Panc1 (cell line): Measurements from ENCODE around the gene USP24. TPM values are rescaled to one million over a fixed set of nuclear protein-coding genes. Genes with fewer than 3 reads are reported as not detected.

Source experiments
- ATAC-seq: fragments of 200-7000 bp; cut with Tn5 transposase; 2 replicates; pipeline ENCODE4 v1.9.1; 2020; ENCODE audit warnings: mild to moderate bottlenecking, moderate library complexity
- BruUV-seq: library from RNA; stranded (reverse); fragments of 400-500 nt; replicated peaks from 2 replicates; lab custom pipeline; 2021; lab: Mats Ljungman, UMichigan
- CTCF ChIA-PET: fragments of 300-600 bp; sonication (Branson Sonifier 250); formaldehyde crosslinking; loops from one replicate; lab custom pipeline; 2022; ENCODE audit warnings: antibody characterized with exemption; lab: Charles Lee
- POLR2A ChIA-PET: fragments of 300-600 bp; sonication (Branson Sonifier 250); formaldehyde crosslinking; loops from one replicate; lab custom pipeline; 2022; ENCODE audit warnings: antibody characterized with exemption; lab: Charles Lee
- DNase-seq: peaks from one replicate; pipeline ENCODE4 v3.0.0-alpha.2; 2010; ENCODE audit warnings: low read depth, low spot score
- H3K27ac ChIP-seq: 2 replicates; pipeline ENCODE4 v1.5.1; 2011; ENCODE audit warnings: mild to moderate bottlenecking, low read length, inconsistent platforms
- H3K27me3 ChIP-seq: fragments of 200-500 bp; sonication (Bioruptor generic); 2 replicates; pipeline ENCODE4 v1.6.0; 2014; ENCODE audit warnings: low read length, inconsistent platforms; ENCODE audit not compliant: control insufficient read depth, insufficient read depth
- H3K36me3 ChIP-seq: fragments of 200-500 bp; sonication (Bioruptor generic); 2 replicates; pipeline ENCODE4 v1.5.1; 2014; ENCODE audit warnings: inconsistent platforms, mild to moderate bottlenecking, low read length, moderate library complexity; ENCODE audit not compliant: control insufficient read depth, insufficient read depth
- H3K4me1 ChIP-seq: 2 replicates; pipeline ENCODE4 v1.5.1; 2011; ENCODE audit warnings: inconsistent platforms, mild to moderate bottlenecking, low read length, moderate library complexity; ENCODE audit not compliant: control insufficient read depth, insufficient read depth
- H3K4me3 ChIP-seq, 2 experiments: 2 replicates each; pipeline ENCODE4 v1.5.1; 2011 to 2012; ENCODE audit warnings: low read depth in 2 of 2, low read length in 2 of 2, mild to moderate bottlenecking in 2 of 2, inconsistent platforms in 1 of 2, moderate library complexity in 1 of 2
- H3K9me3 ChIP-seq: fragments of 200-500 bp; sonication (Bioruptor generic); 2 replicates; pipeline ENCODE4 v1.5.1; 2014; ENCODE audit warnings: low read depth, mild to moderate bottlenecking, inconsistent platforms, low read length, moderate library complexity; ENCODE audit not compliant: control insufficient read depth, insufficient read depth
- POLR2AphosphoS5 ChIP-seq: IDR thresholded peaks from 2 replicates; pipeline ENCODE4 v1.6.1; 2012; ENCODE audit warnings: mild to moderate bottlenecking, low read depth, low read length, moderate library complexity
- REST ChIP-seq, 2 experiments: IDR thresholded peaks; 2 replicates each; pipeline ENCODE4 v1.6.1; 2011 to 2012; ENCODE audit warnings: low read depth in 2 of 2, control low read depth in 1 of 2, low read length in 1 of 2, mild to moderate bottlenecking in 1 of 2, moderate library complexity in 1 of 2; ENCODE audit not compliant: insufficient read depth in 1 of 2
- SIN3A ChIP-seq: IDR thresholded peaks from 2 replicates; pipeline ENCODE4 v1.6.1; 2012; ENCODE audit warnings: low read depth, mild to moderate bottlenecking, low read length, moderate library complexity, borderline replicate concordance; ENCODE audit not compliant: insufficient read depth
- TCF7L2 ChIP-seq: IDR thresholded peaks from 2 replicates; pipeline ENCODE4 v1.6.1; 2011; ENCODE audit warnings: mild to moderate bottlenecking, low read depth, low read length, inconsistent platforms
- in situ Hi-C: cut with HindIII; loops from 2 replicates; pipeline ENCODE4 v1.10.0; 2016; ENCODE audit warnings: low sequenced_read_pairs, low pct_unique_long_range_greater_than_20kb
- intact Hi-C: fragments of 100-400 bp; cut with micrococcal nuclease; formaldehyde crosslinking; loops from one replicate; pipeline ENCODE4 v1.10.0; 2022; ENCODE audit not compliant: unreplicated experiment
- total RNA-seq: library from RNA; stranded (reverse); gene quantifications from one replicate; pipeline ENCODE4 v1.2.1, GENCODE V29; 2021; ENCODE audit not compliant: unreplicated experiment
- TF ChIP-seq, protein P1 (sequence below): fragments of 450-650 bp; IDR thresholded peaks from 2 replicates; pipeline ENCODE4 v1.5.1; 2017; ENCODE audit warnings: mild to moderate bottlenecking

USP24 gene
- total RNA-seq, 1 experiment from 2014 or later, result 52.2 TPM

GRCh38 chr1:55043011-55043410 is 172.2 kb downstream of the USP24 start:
- no peaks in the 10 kb centered on the region for H3K9me3 ChIP-seq
- H3K4me3 ChIP-seq, result no peak overlapping the region
- H3K27me3 ChIP-seq, result peaks cover 17% of the 10 kb centered on the region
- intact Hi-C loops (no loop called here), in situ Hi-C loops (no loop called here)
- no TSS peak for BruUV-seq
- no peaks in the 10 kb centered on the region for H3K36me3 ChIP-seq
- TF ChIP-seq POLR2AphosphoS5 (no peak), TCF7L2 (no peak), REST (IDR thresholded peaks at IDR 0.05; ENCODE audit: insufficient read depth in 1 of 2, low read depth in 2 of 2, low read length in 1 of 2) (no peak), SIN3A (no peak)
- TF ChIP-seq, protein P1, sequence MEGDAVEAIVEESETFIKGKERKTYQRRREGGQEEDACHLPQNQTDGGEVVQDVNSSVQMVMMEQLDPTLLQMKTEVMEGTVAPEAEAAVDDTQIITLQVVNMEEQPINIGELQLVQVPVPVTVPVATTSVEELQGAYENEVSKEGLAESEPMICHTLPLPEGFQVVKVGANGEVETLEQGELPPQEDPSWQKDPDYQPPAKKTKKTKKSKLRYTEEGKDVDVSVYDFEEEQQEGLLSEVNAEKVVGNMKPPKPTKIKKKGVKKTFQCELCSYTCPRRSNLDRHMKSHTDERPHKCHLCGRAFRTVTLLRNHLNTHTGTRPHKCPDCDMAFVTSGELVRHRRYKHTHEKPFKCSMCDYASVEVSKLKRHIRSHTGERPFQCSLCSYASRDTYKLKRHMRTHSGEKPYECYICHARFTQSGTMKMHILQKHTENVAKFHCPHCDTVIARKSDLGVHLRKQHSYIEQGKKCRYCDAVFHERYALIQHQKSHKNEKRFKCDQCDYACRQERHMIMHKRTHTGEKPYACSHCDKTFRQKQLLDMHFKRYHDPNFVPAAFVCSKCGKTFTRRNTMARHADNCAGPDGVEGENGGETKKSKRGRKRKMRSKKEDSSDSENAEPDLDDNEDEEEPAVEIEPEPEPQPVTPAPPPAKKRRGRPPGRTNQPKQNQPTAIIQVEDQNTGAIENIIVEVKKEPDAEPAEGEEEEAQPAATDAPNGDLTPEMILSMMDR, result no peak
- no peak overlapping the region for H3K27ac ChIP-seq
- no peak for ATAC-seq
- ChIA-PET POLR2A (no interaction called here), CTCF (no interaction called here)
- no peak for DNase-seq
- peaks cover 8% of the 10 kb centered on the region; the same call in 1 of the 2 replicates for H3K4me1 ChIP-seq

DNA sequence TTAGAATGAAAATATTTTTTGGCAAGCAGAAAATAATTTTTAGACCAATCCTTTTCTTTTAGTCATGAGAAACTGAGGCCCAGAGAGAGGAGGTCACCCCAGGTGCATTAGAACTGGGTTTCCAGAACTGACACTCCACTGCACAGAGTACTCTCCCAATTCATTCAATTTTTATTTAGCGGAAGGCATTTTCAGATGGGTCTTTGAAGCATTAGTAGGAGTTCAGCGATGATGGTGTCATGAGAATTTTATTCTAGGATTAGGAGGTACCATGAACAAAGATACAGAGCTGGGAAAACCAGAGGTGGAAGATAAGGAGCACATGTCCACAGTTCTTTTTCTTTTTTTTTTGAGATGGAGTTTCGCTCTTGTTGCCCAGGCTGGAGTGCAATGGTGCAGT is 173.6 kb downstream of the USP24 start:
- in situ Hi-C loops, result no loop called here
- H3K4me3 ChIP-seq, result no peak overlapping the region
- CTCF ChIA-PET, result no interaction called here
- H3K36me3 ChIP-seq, result no peaks in the 10 kb centered on the region
- ATAC-seq (no peak), DNase-seq (no peak)
- intact Hi-C loops, result no loop called here
- no TSS peak for BruUV-seq
- peaks cover 22% of the 10 kb centered on the region for H3K27me3 ChIP-seq
- TF ChIP-seq TCF7L2 (no peak), REST (IDR thresholded peaks at IDR 0.05; ENCODE audit: insufficient read depth in 1 of 2, low read depth in 2 of 2, low read length in 1 of 2) (no peak), POLR2AphosphoS5 (no peak)
- TF ChIP-seq, protein P1, result no peak
- H3K27ac ChIP-seq, result no peak overlapping the region
- no peaks in the 10 kb centered on the region for H3K9me3 ChIP-seq
- POLR2A ChIA-PET, result interaction anchor here (0.7 kb wide), 1 partner anchor 448 kb away, joined by 3 read pairs; no protein-coding TSS in a partner anchor
- H3K4me1 ChIP-seq, result peaks cover 8% of the 10 kb centered on the region; the same call in 1 of the 2 replicates
